K562 (cell line): ENCODE results near the gene STAT6. TPM values are rescaled to one million over a fixed set of nuclear protein-coding genes. Genes with fewer than 3 reads are reported as not detected.
A peak's percentile ranks its signal among the peaks of the same experiment; 100 is the strongest.

ENCODE experiments used
- BMI1 ChIP-seq: fragments of 150-350 bp; IDR thresholded peaks from 2 replicates; pipeline ENCODE4 v1.6.1; 2014; ENCODE audit warnings: low read length
- CBX1 ChIP-seq: sonication (generic); IDR thresholded peaks from 2 replicates; pipeline ENCODE4 v1.6.1; 2016; ENCODE audit warnings: antibody characterized with exemption, low read depth, mild to moderate bottlenecking
- JUN ChIP-seq, 2 experiments: sonication (generic) in 1 of 2; formaldehyde crosslinking in 1 of 2; IDR thresholded peaks; 2 replicates each; pipeline versions ENCODE4 v1.6.1 to v1.8.0; 2012 to 2022; ENCODE audit warnings: borderline replicate concordance in 2 of 2, mild to moderate bottlenecking in 2 of 2, improper control_type of control experiment in 1 of 2, low read depth in 1 of 2, low read length in 1 of 2, missing genetic modification reagents in 1 of 2
- KDM5B ChIP-seq: fragments of 200-600 bp; sonication (generic); IDR thresholded peaks from 2 replicates; pipeline ENCODE4 v1.6.1; 2012; ENCODE audit warnings: low read depth, mild to moderate bottlenecking, moderate library complexity, low read length, control low read depth, inconsistent platforms; ENCODE audit not compliant: insufficient replicate concordance
- LEF1 ChIP-seq: fragments of 450-650 bp; IDR thresholded peaks from 2 replicates; pipeline ENCODE4 v1.6.1; 2016; ENCODE audit warnings: mild to moderate bottlenecking
- MBD2 ChIP-seq: sonication (generic); IDR thresholded peaks from 2 replicates; pipeline ENCODE4 v1.6.1; 2016; ENCODE audit warnings: low read depth, borderline replicate concordance
- MCM7 ChIP-seq, 2 experiments: fragments of 450-650 bp; IDR thresholded peaks; 2 replicates each; pipeline ENCODE4 v1.6.1; 2016 to 2018
- NCOA1 ChIP-seq: fragments of 450-650 bp; IDR thresholded peaks from 2 replicates; pipeline ENCODE4 v1.6.1; 2016; ENCODE audit warnings: low read depth
- PTBP1 ChIP-seq: fragments of 200-400 bp; formaldehyde crosslinking; IDR thresholded peaks from 2 replicates; pipeline ENCODE4 v1.6.1; 2017; ENCODE audit warnings: low read depth, low read length
- RHOXF2B ChIP-seq: fragments of 250-450 bp; sonication (Bioruptor Pico); conservative IDR thresholded peaks from 2 replicates; pipeline ENCODE4 v1.5.1; 2021
- SRSF9 ChIP-seq: fragments of 200-400 bp; formaldehyde crosslinking; IDR thresholded peaks from 2 replicates; pipeline ENCODE4 v1.6.1; 2017; ENCODE audit warnings: low read depth, low read length, borderline replicate concordance
- U2AF2 ChIP-seq: fragments of 200-400 bp; formaldehyde crosslinking; optimal IDR thresholded peaks from 2 replicates; pipeline ENCODE3; 2017; ENCODE audit warnings: low read depth, mild to moderate bottlenecking, low read length
- XRCC4 ChIP-seq: IDR thresholded peaks from one replicate; pipeline ENCODE4 v1.6.1; 2011; ENCODE audit not compliant: insufficient read depth, insufficient read length; ENCODE audit errors: extremely low read depth
- YBX1 ChIP-seq: fragments of 450-650 bp; IDR thresholded peaks from 2 replicates; pipeline ENCODE4 v1.7.1; 2016; ENCODE audit warnings: mild to moderate bottlenecking
- ZNF121 ChIP-seq: sonication (generic); formaldehyde crosslinking; conservative IDR thresholded peaks from 2 replicates; pipeline ENCODE4 v1.8.0; 2022; ENCODE audit warnings: missing genetic modification reagents
- ZNF57 ChIP-seq: fragments of 450-650 bp; formaldehyde crosslinking; IDR thresholded peaks from 2 replicates; pipeline ENCODE4 v1.4.0; 2020; ENCODE audit warnings: mild to moderate bottlenecking, moderate library complexity
- ZNF589 ChIP-seq: fragments of 200-800 bp; sonication (Bioruptor generic); IDR thresholded peaks from 2 replicates; pipeline ENCODE4 v1.6.1; 2016; ENCODE audit warnings: low read depth, missing genetic modification characterization, missing compliant biosample characterization
- polyA plus RNA-seq, 8 experiments: library from polyadenylated mRNA; depleted of rRNA in 4 of 8; stranded (reverse) in 5 of 8; unstranded in 3 of 8; fragments of >200 nt; fragmentation: Nextera tagmentation in 2 of 8; fragmentation: Illumina TruSeq in 1 of 8; extraction: Ambion mirVana in 2 of 8; extraction: Trizol in 1 of 8; gene quantifications; 2 replicates each; pipeline versions ENCODE4 v1.2.1 to v1.2.3, GENCODE V29; 2011 to 2014; ENCODE audit warnings: inconsistent platforms in 1 of 8, missing spikeins in 1 of 8
- total RNA-seq, 7 experiments: library from RNA; depleted of rRNA in 6 of 7; stranded (reverse); fragments of >200 nt in 6 of 7; fragmentation: Illumina TruSeq in 2 of 7; extraction: Trizol in 2 of 7; gene quantifications; 2 replicates each; pipeline versions ENCODE4 v1.2.1 to v1.2.3, GENCODE V29; 2011 to 2021; ENCODE audit warnings: low replicate concordance in 1 of 7
- TF ChIP-seq, protein P1 (sequence below): fragments of 200-800 bp; sonication (Bioruptor generic); IDR thresholded peaks from 2 replicates; pipeline ENCODE4 v1.6.1; 2016; ENCODE audit warnings: missing genetic modification characterization, missing compliant biosample characterization
- TF ChIP-seq, protein P2 (sequence below), 2 experiments: fragments of 450-650 bp; conservative IDR thresholded peaks; 2 replicates each; pipeline ENCODE4 v1.6.1; 2017; ENCODE audit warnings: mild to moderate bottlenecking in 2 of 2, moderate library complexity in 2 of 2
- TF ChIP-seq, protein P3 (sequence below): fragments of 450-650 bp; IDR thresholded peaks from 2 replicates; pipeline ENCODE4 v1.6.1; 2016

STAT6 gene
- total and polyA plus RNA-seq, 9 of the 15 experiments (the other 6 are each of a cell fraction or from before 2014, with no cell fraction given): 2.4 to 49.5 (median 26.5) TPM

GRCh38 chr12:57088354-57089270, 22.6 kb downstream of the STAT6 start, which contains the start of gene NAB2 (continued):
- TF ChIP-seq, protein P1, sequence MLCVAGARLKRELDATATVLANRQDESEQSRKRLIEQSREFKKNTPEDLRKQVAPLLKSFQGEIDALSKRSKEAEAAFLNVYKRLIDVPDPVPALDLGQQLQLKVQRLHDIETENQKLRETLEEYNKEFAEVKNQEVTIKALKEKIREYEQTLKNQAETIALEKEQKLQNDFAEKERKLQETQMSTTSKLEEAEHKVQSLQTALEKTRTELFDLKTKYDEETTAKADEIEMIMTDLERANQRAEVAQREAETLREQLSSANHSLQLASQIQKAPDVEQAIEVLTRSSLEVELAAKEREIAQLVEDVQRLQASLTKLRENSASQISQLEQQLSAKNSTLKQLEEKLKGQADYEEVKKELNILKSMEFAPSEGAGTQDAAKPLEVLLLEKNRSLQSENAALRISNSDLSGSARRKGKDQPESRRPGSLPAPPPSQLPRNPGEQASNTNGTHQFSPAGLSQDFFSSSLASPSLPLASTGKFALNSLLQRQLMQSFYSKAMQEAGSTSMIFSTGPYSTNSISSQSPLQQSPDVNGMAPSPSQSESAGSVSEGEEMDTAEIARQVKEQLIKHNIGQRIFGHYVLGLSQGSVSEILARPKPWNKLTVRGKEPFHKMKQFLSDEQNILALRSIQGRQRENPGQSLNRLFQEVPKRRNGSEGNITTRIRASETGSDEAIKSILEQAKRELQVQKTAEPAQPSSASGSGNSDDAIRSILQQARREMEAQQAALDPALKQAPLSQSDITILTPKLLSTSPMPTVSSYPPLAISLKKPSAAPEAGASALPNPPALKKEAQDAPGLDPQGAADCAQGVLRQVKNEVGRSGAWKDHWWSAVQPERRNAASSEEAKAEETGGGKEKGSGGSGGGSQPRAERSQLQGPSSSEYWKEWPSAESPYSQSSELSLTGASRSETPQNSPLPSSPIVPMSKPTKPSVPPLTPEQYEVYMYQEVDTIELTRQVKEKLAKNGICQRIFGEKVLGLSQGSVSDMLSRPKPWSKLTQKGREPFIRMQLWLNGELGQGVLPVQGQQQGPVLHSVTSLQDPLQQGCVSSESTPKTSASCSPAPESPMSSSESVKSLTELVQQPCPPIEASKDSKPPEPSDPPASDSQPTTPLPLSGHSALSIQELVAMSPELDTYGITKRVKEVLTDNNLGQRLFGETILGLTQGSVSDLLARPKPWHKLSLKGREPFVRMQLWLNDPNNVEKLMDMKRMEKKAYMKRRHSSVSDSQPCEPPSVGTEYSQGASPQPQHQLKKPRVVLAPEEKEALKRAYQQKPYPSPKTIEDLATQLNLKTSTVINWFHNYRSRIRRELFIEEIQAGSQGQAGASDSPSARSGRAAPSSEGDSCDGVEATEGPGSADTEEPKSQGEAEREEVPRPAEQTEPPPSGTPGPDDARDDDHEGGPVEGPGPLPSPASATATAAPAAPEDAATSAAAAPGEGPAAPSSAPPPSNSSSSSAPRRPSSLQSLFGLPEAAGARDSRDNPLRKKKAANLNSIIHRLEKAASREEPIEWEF (CRISPR knock-in tag): no peak
- TF ChIP-seq SRSF9: no peak
- TF ChIP-seq LEF1: peak; percentile 54
- TF ChIP-seq U2AF2: no peak
- TF ChIP-seq RHOXF2B: 0 out of 2 replicates have a peak, but pooled peaks have one; percentile 78
- no peak for TF ChIP-seq ZNF121
- 0 out of 2 replicates have a peak, but pooled peaks have one; percentile 42 for TF ChIP-seq NCOA1
- TF ChIP-seq, protein P2, sequence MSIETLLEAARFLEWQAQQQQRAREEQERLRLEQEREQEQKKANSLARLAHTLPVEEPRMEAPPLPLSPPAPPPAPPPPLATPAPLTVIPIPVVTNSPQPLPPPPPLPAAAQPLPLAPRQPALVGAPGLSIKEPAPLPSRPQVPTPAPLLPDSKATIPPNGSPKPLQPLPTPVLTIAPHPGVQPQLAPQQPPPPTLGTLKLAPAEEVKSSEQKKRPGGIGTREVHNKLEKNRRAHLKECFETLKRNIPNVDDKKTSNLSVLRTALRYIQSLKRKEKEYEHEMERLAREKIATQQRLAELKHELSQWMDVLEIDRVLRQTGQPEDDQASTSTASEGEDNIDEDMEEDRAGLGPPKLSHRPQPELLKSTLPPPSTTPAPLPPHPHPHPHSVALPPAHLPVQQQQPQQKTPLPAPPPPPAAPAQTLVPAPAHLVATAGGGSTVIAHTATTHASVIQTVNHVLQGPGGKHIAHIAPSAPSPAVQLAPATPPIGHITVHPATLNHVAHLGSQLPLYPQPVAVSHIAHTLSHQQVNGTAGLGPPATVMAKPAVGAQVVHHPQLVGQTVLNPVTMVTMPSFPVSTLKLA (conservative IDR thresholded peaks at IDR 0.05): peak; percentile 80 to 81
- TF ChIP-seq ZNF57 (CRISPR knock-in tag): no peak
- no peak for TF ChIP-seq MCM7 (IDR thresholded peaks at IDR 0.05)
- no peak for TF ChIP-seq YBX1
- TF ChIP-seq ZNF589 (CRISPR knock-in tag): 0 out of 2 replicates have a peak, but pooled peaks have one; percentile 8
- TF ChIP-seq BMI1: no peak
- TF ChIP-seq CBX1: 0 out of 2 replicates have a peak, but pooled peaks have one; percentile 55
- TF ChIP-seq KDM5B: peak; percentile 35
- TF ChIP-seq XRCC4: no peak
- no peak for TF ChIP-seq JUN (IDR thresholded peaks at IDR 0.05; ENCODE audit: borderline replicate concordance, low read depth, low read length)
- TF ChIP-seq JUN (CRISPR knock-in tag; IDR thresholded peaks at IDR 0.05; ENCODE audit: borderline replicate concordance): no peak
- no peak for TF ChIP-seq PTBP1
- peak; percentile 46; the same call in 1 of the 2 replicates for TF ChIP-seq MBD2
- TF ChIP-seq, protein P3, sequence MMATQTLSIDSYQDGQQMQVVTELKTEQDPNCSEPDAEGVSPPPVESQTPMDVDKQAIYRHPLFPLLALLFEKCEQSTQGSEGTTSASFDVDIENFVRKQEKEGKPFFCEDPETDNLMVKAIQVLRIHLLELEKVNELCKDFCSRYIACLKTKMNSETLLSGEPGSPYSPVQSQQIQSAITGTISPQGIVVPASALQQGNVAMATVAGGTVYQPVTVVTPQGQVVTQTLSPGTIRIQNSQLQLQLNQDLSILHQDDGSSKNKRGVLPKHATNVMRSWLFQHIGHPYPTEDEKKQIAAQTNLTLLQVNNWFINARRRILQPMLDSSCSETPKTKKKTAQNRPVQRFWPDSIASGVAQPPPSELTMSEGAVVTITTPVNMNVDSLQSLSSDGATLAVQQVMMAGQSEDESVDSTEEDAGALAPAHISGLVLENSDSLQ: no peak
